ENCODE measurements around the gene MTMR6.

DNA sequence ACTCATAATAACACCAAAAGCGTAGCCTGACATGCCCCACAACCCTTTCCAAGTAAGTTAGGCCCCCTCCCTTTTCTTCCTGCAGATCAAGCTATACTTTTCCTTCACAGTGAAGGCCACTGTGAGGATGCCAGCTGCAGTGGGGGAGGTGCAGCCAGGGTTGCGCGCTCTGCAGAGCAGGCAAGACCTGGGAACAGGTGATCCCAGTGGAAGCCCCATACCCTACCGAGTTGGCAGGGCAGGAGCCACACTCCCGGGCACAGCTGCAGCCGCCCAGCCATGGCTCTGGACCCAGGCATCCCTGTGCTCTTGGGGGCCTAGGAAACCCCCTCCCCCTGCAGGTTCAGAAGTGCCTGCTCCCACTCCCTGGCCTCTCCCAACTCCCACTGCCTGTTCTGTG is 18.7 kb downstream of the MTMR6 start:
- TF ChIP-seq CTCF (IDR thresholded peaks at IDR 0.05) (no peak), POLR2A (IDR thresholded peaks at IDR 0.05) (no peak)

Data from body of pancreas (tissue), 4 donors.